Activated CD4-positive, alpha-beta T cell treated with anti-CD3 and anti-CD28 coated beads for 36 hours (primary cell): Measurements from ENCODE around the gene KAZN. TPM values are rescaled to one million over a fixed set of nuclear protein-coding genes. Genes with fewer than 3 reads are reported as not detected.

Experiments used
- ATAC-seq: fragments of 200-7000 bp; cut with Tn5 transposase; one replicate; pipeline ENCODE4 v1.10.0; 2021; ENCODE audit warnings: mild to moderate bottlenecking, moderate library complexity
- CTCF ChIA-PET: fragments of 350-600 bp; sonication (Branson Sonifier 250); formaldehyde crosslinking; loops from one replicate; lab custom pipeline; 2021; ENCODE audit warnings: antibody characterized with exemption; lab: Charles Lee
- POLR2A ChIA-PET: fragments of 350-600 bp; sonication (Branson Sonifier 250); formaldehyde crosslinking; loops from one replicate; lab custom pipeline; 2021; ENCODE audit warnings: antibody characterized with exemption, inconsistent platforms; lab: Charles Lee
- DNase-seq: peaks from one replicate; pipeline ENCODE4 v3.0.0-alpha.2; 2020
- H3K27ac Mint-ChIP-seq: one replicate; pipeline ENCODE4 v1.8.0; 2021; ENCODE audit warnings: mixed read lengths
- H3K27me3 Mint-ChIP-seq: one replicate; pipeline ENCODE4 v1.8.0; 2021; ENCODE audit warnings: mixed read lengths
- H3K36me3 Mint-ChIP-seq: one replicate; pipeline ENCODE4 v1.8.0; 2021; ENCODE audit warnings: low read depth, mixed read lengths
- H3K4me1 Mint-ChIP-seq: one replicate; pipeline ENCODE4 v1.8.0; 2021; ENCODE audit warnings: mixed read lengths
- H3K4me3 Mint-ChIP-seq: one replicate; pipeline ENCODE4 v1.8.0; 2021; ENCODE audit warnings: mild to moderate bottlenecking, moderate library complexity, mixed read lengths
- H3K9me3 Mint-ChIP-seq: one replicate; pipeline ENCODE4 v1.8.0; 2021; ENCODE audit warnings: low read depth, mixed read lengths
- intact Hi-C, 2 experiments: fragments of 100-400 bp; cut with DNase I in 1 of 2; cut with micrococcal nuclease in 1 of 2; formaldehyde crosslinking; loops; one replicate each; pipeline versions ENCODE4 v1.14.2 to v1.15.1; 2022 to 2024; cut with DNase I, micrococcal nuclease
- total RNA-seq, 2 experiments: library from RNA; stranded (reverse); gene quantifications; one replicate each; pipeline ENCODE4 v1.2.3, GENCODE V29; 2021

KAZN gene
- total RNA-seq, 2 experiments from 2014 or later, result 0.89 to 0.90 TPM

DNA sequence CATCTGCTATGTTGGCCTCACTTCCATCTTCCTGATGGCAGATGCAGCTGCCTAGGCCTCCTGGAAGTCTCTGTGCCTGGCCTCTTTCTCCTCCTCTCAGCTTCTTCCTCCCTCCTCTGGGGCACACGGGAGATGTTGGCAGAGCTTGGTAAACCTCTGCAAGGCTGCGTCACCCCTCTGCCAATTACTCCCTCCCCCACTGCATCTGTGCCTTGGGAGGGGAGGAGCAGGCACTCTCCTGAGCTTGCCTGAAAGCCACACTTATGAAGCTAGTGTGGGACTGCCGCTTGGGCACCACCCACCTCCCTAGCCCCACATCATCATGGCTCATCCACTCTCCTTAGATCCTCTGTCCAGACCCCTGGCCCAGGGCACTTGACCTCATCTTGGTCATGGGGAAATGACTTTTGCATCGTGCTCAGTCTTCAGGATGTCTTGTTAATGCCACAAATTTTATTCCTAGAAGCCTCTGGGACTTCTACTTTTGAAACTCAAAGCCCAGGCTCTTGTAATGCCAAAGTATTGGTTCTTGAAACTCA lies 547.7 kb downstream of the KAZN start:
- Mint-ChIP-seq H3K4me3 (no peak overlapping the region), H3K27me3 (peaks cover 39% of the 10 kb centered on the region), H3K9me3 (no peaks in the 10 kb centered on the region), H3K36me3 (no peaks in the 10 kb centered on the region), H3K27ac (no peak overlapping the region), H3K4me1 (no peaks in the 10 kb centered on the region)
- ATAC-seq (no peak), DNase-seq (no peak)
- intact Hi-C loops, result no loop called here
- ChIA-PET POLR2A (no interaction called here), CTCF (interaction anchor here (0.6 to 1.1 kb wide), 4 partner anchors 11 to 109 kb away, joined by 3 to 4 read pairs (median 3); no protein-coding TSS in a partner anchor)

DNA sequence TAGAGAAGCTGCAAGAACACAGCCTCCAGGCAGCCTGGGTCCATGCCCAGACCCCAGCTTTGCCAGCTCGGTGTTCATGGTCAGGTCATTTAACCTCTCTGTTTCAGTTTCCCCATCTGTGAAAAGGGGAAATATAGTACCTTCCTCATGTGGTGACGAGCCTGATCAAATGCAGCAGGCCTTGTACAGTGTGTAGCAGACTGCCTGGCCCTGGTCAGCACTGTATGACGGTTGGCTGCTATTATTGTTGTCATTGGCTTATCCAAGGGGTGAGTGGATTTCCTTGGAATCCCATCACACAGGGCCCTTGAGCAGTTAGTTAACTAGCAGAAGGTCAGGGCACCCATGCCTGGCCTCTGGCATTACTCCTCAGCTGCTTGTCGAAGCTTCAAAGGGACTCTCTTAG lies 548.5 kb downstream of the KAZN start:
- ATAC-seq, result no peak
- no peak overlapping the region for H3K4me3 Mint-ChIP-seq
- H3K9me3 Mint-ChIP-seq, result no peaks in the 10 kb centered on the region
- DNase-seq, result no peak
- no peak overlapping the region for H3K27ac Mint-ChIP-seq
- H3K36me3 Mint-ChIP-seq, result no peaks in the 10 kb centered on the region
- intact Hi-C loops, result no loop called here
- CTCF ChIA-PET, result interaction anchor here (0.6 to 1.1 kb wide), 3 partner anchors 10 to 275 kb away, joined by 3 to 4 read pairs (median 3); no protein-coding TSS in a partner anchor
- POLR2A ChIA-PET, result no interaction called here
- H3K27me3 Mint-ChIP-seq, result peaks cover 42% of the 10 kb centered on the region
- no peaks in the 10 kb centered on the region for H3K4me1 Mint-ChIP-seq

DNA sequence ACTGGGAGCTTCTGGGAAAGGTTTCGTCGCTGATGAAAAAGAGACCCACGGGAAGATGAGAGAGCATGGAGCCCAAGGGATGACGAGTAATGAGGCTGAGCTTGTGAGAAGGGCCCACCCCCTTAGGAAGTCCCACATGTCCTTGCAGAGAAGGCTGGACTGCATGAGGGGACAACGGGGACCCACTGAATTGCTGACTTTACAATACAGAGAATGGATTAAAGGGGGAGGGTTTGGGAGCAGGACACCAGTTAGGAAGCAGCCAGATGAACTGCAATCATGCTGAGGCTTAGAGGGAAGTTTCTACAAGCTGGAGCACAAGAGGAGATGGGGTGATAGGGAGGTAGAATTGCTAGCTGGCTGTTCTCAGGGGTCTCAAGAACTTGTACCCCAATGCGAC lies 549.5 kb downstream of the KAZN start:
- peaks cover 44% of the 10 kb centered on the region for H3K27me3 Mint-ChIP-seq
- ATAC-seq (no peak), DNase-seq (no peak)
- H3K27ac Mint-ChIP-seq, result no peak overlapping the region
- no peak overlapping the region for H3K4me3 Mint-ChIP-seq
- H3K4me1 Mint-ChIP-seq, result peaks cover 2% of the 10 kb centered on the region
- CTCF ChIA-PET, result interaction anchor here (0.7 kb wide), 1 partner anchor 20 kb away, joined by 3 read pairs; no protein-coding TSS in a partner anchor
- intact Hi-C loops, result no loop called here
- H3K9me3 Mint-ChIP-seq, result no peaks in the 10 kb centered on the region
- H3K36me3 Mint-ChIP-seq, result no peaks in the 10 kb centered on the region
- POLR2A ChIA-PET, result no interaction called here

DNA sequence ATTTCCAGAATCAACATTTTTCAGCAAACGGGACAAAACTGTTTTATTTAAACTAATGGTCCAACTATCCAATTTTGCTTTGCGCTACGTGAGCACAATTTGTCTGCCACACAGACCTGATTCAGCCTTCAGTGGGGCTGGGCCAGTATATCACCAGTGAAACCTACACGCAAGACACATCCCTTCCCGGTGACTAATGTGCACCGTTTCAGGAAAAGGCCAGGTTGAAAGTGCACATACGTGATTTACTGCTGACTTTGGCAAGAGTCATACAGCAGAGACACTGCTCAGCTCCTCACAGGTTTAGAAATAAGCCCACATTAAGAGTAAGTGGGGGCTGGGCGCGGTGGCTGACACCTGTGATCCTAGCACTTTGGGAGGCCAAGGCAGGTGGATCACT lies 550.0 kb downstream of the KAZN start:
- no peak overlapping the region for H3K4me3 Mint-ChIP-seq
- no peaks in the 10 kb centered on the region for H3K9me3 Mint-ChIP-seq
- DNase-seq (no peak), ATAC-seq (no peak)
- peaks cover 40% of the 10 kb centered on the region for H3K27me3 Mint-ChIP-seq
- ChIA-PET CTCF (interaction anchor here (0.7 kb wide), 1 partner anchor 20 kb away, joined by 3 read pairs; no protein-coding TSS in a partner anchor), POLR2A (no interaction called here)
- H3K4me1 Mint-ChIP-seq, result peaks cover 2% of the 10 kb centered on the region
- H3K36me3 Mint-ChIP-seq, result no peaks in the 10 kb centered on the region
- intact Hi-C loops, result no loop called here
- H3K27ac Mint-ChIP-seq, result no peak overlapping the region

DNA sequence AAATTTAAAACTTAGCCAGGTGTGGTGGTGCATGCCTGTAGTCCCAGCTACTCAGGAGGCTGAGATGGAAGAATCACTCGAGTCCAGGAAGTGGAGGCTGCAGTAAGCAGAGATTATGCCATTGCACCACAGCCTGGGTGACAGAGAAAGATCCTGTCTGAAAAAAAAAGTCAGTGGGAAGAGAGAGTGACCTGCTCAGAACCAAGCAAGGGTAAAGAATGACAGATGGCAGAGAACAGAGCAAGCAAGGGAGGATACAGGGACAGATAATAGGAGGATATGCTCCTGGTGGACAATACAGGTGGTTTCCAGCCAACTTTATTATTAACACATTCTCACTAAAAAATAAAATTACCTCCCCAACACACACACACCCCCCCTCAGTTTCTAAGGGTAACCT lies 550.5 kb downstream of the KAZN start:
- no peaks in the 10 kb centered on the region for H3K9me3 Mint-ChIP-seq
- H3K4me1 Mint-ChIP-seq, result peaks cover 2% of the 10 kb centered on the region
- no peak overlapping the region for H3K27ac Mint-ChIP-seq
- DNase-seq, result no peak
- ChIA-PET POLR2A (no interaction called here), CTCF (no interaction called here)
- H3K4me3 Mint-ChIP-seq, result no peak overlapping the region
- no peaks in the 10 kb centered on the region for H3K36me3 Mint-ChIP-seq
- no peak for ATAC-seq
- intact Hi-C loops, result no loop called here
- H3K27me3 Mint-ChIP-seq, result peaks cover 40% of the 10 kb centered on the region

DNA sequence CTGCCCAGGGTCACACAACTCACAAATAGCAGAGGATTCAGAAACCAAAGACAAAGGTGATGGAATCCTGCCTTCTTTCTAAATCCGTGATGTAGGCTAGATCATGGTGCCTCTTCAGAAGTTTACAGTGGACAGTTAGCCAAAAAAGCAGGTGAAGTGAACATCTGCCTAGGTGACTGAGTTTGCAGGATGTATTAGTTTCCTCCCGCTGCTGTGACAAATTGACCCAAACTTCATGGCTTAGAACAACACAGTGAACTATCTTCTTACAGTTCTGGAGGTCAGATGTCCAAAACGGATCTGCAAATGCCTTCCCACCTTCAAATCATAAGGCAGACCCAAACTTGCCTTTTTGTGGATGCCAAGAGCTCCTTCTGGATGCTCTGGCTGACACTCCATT lies 551.9 kb downstream of the KAZN start:
- H3K9me3 Mint-ChIP-seq, result no peaks in the 10 kb centered on the region
- ChIA-PET CTCF (interaction anchor here (0.5 to 1.0 kb wide), 2 partner anchors 22 to 249 kb away, joined by 3 read pairs; no protein-coding TSS in a partner anchor), POLR2A (no interaction called here)
- H3K27ac Mint-ChIP-seq, result no peak overlapping the region
- H3K4me3 Mint-ChIP-seq, result no peak overlapping the region
- intact Hi-C loops, result no loop called here
- peaks cover 7% of the 10 kb centered on the region for H3K4me1 Mint-ChIP-seq
- no peak for ATAC-seq
- H3K36me3 Mint-ChIP-seq, result no peaks in the 10 kb centered on the region
- no peak for DNase-seq
- peaks cover 47% of the 10 kb centered on the region for H3K27me3 Mint-ChIP-seq

DNA sequence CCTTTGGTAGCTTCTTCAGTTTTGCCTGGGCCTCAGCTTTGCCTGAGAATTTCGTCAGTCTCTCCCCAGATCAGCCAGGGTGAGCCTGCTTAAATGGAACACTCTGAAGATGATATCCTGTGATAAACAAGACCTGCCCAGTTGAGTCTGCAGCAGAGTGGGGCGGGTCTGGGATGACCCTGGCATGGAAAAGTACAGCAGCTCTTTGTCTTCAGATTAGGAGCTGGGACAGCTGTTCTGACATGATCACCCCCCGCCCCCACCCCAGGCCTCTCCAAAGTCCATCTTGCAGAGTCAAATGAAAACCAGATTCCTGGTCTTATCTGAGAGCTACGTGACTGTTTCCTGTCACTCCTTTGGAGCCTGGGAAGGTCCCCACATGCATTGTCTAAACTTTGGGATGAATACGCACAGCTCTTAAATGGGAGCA lies 552.9 kb downstream of the KAZN start:
- DNase-seq (no peak), ATAC-seq (no peak)
- no peak overlapping the region for H3K27ac Mint-ChIP-seq
- ChIA-PET CTCF (interaction anchor here (0.6 to 1.0 kb wide), 3 partner anchors 23 to 153 kb away, joined by 3 to 5 read pairs (median 4); no protein-coding TSS in a partner anchor), POLR2A (no interaction called here)
- no peaks in the 10 kb centered on the region for H3K9me3 Mint-ChIP-seq
- no peaks in the 10 kb centered on the region for H3K36me3 Mint-ChIP-seq
- peaks cover 17% of the 10 kb centered on the region for H3K4me1 Mint-ChIP-seq
- intact Hi-C loops, result no loop called here
- peaks cover 49% of the 10 kb centered on the region for H3K27me3 Mint-ChIP-seq
- no peak overlapping the region for H3K4me3 Mint-ChIP-seq

DNA sequence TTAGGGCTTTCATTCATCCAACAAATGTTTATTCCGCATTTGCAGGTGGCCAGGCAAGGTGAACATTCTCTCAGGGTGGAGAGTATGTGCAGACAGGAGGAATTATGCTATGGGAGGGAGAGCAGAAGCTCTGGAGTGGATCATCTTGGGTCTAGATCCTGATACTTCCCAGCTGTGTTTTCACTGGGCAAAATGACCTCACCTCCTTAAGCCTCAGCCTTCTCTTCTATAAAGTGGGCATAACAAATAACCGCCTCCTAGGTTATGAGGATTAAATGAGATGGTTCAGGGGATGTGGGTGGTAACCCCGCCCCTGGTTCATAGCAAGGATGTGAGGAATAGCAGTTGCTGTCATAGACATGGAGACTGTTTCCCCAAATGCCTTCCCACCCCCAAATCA lies 553.4 kb downstream of the KAZN start:
- ChIA-PET POLR2A (no interaction called here), CTCF (interaction anchor here (0.6 to 1.0 kb wide), 2 partner anchors 23 to 152 kb away, joined by 4 to 5 read pairs; no protein-coding TSS in a partner anchor)
- Mint-ChIP-seq H3K36me3 (no peaks in the 10 kb centered on the region), H3K4me1 (peaks cover 19% of the 10 kb centered on the region), H3K27ac (no peak overlapping the region), H3K27me3 (peaks cover 50% of the 10 kb centered on the region), H3K9me3 (no peaks in the 10 kb centered on the region), H3K4me3 (no peak overlapping the region)
- ATAC-seq (no peak), DNase-seq (no peak)
- intact Hi-C loops, result loop anchor here (1.0 to 2.0 kb wide), 4 partner anchors 24 to 152 kb away; no protein-coding TSS in a partner anchor

DNA sequence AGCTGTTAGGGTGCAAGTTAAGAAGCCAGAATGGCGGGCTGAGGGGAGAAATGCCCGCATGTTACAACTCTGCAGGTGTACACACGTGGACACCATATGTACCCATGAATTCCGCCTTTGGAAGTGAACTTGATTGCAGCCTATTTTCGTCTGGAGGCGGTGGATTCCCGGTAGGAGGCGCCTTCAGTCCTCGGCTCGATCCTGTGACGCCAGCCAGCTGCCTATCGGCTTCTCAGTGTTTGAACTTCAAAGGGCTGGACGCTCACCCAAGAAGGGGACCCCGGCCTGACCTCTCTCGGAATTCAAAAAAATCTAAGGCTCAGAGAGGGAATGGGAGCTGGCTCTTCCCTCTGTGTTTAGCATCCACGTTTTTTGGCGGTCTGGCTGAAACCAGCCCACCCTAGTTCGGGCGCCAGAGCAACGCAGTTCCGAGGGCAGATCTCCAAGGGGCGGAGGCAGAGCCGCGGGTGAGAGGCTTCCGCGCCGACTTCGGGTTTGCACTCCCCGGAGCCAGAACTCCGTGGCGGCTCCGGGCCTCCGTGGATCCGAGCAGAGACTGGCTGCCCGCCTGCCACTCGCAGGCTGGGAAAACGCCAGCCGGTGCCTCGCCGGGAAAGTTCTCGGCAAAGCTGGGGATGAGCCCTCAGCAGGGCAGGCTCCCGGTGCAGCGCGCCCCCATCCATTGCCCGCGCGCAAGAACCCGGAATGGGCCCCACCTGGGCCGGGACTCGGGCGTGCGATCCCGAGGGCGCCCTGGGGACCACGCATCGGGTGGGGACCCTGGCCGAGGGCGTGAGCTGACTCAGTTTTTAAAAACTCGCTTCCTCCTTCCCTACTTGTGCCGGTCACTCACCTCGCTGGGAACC lies 554.1 kb downstream of the KAZN start:
- DNase-seq (peak; percentile 58), ATAC-seq (peak; percentile 45)
- intact Hi-C loops, result loop anchor here (1.0 to 2.0 kb wide), 4 partner anchors 24 to 152 kb away; no protein-coding TSS in a partner anchor
- no peaks in the 10 kb centered on the region for H3K36me3 Mint-ChIP-seq
- peak overlapping the region; percentile 8 for H3K4me3 Mint-ChIP-seq
- no peak overlapping the region for H3K27ac Mint-ChIP-seq
- H3K4me1 Mint-ChIP-seq, result peaks cover 19% of the 10 kb centered on the region
- no peaks in the 10 kb centered on the region for H3K9me3 Mint-ChIP-seq
- CTCF ChIA-PET, result interaction anchor here (1.4 kb wide), 1 partner anchor 24 kb away, joined by 5 read pairs; no protein-coding TSS in a partner anchor
- POLR2A ChIA-PET, result no interaction called here
- peaks cover 47% of the 10 kb centered on the region for H3K27me3 Mint-ChIP-seq

DNA sequence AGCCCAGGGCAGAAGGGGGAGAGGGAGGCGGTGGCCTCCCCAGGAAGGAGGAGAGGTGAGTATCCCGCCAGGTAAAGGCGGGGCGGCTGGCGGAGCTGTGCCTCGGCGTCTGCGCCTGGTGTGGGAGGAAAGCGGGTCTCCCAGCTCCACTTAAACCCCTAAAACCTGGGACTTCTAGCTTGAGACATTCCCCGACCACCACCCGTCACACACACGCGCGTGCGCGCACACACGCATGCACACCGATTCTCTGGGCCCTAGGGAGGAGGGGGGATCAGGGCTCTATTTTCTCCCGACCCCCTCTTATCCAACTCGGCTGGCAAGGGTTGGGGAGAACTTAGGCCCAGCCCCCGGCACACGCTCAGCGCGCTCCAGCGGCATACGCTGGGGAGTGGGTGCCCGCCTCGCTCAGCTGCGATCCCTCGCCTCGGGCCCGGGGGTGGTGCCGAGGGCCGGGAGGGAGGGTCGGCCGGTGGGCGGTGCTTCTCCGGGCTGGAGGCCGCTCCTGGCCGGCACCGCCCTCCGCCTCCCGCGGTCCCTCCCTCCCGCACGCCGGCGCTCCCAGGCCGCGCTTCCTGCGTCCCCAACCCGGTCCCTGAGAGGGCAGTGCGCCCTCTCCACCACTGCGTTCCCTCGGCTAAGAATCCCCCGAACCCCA lies 554.8 kb downstream of the KAZN start, which contains the start of gene TMEM51:
TMEM51 (plus strand) TSS at position 564 of the 658 bp plus-strand sequence. CDS start 61,341 bp downstream, outside the sequence.
- CTCF ChIA-PET, result interaction anchor here (0.7 to 1.4 kb wide), 2 partner anchors 25 to 160 kb away, joined by 3 to 5 read pairs; no protein-coding TSS in a partner anchor

More for the DNA sequence above, 554.8 kb downstream of the KAZN start, which contains the start of gene TMEM51:
- Mint-ChIP-seq H3K4me3 (peak within 1 kb of the TSS; percentile 11), H3K4me1 (peaks cover 19% of the 10 kb centered on the region), H3K36me3 (no peaks in the 10 kb centered on the region), H3K9me3 (no peaks in the 10 kb centered on the region), H3K27ac (no peak within 1 kb of the TSS), H3K27me3 (peaks cover 47% of the 10 kb centered on the region)
- intact Hi-C loops, result loop anchor here in 1 of 2 experiments (2.0 kb wide), 1 partner anchor 119 kb away; no protein-coding TSS in a partner anchor
- POLR2A ChIA-PET, result no interaction called here
- peak; percentile 17 for DNase-seq
- peak; percentile 9 for ATAC-seq
